Small intestine (tissue), 4 donors: Measurements from ENCODE around the gene FBXW12. TPM values are rescaled to one million over a fixed set of nuclear protein-coding genes. Genes with fewer than 3 reads are reported as not detected.

Source experiments
- polyA plus RNA-seq, 4 donors: library from polyadenylated mRNA; stranded (reverse) in 3 of 4; unstranded in 1 of 4; fragments of 200-250 nt in 3 of 4; fragments of 120-200 nt in 1 of 4; gene quantifications; one replicate each; pipeline versions ENCODE4 v1.2.1 to v1.2.3, GENCODE V29; 2013
- donor health status: healthy with polysubstance abuse.
- donor health status: Bipolar disorder and iron deficiency.
- donor health status: healthy.

Gene FBXW12
- polyA plus RNA-seq, 4 donors, result 0.16 TPM; not detected in 3

Other genes with a start within 250 kb of the FBXW12 start
- gene CDC25A, start 183.8 kb upstream of the FBXW12 start, polyA plus RNA-seq, result 1 to 10 TPM in 3 of 4 donors, under 1 TPM in 1; 0.27 to 5.7 (median 4.5) TPM
- 1 to 10 TPM in 1 of 4 donors, under 1 TPM in 1, not detected in 2; 0.35 to 2.0 TPM for gene CAMP, start 148.7 kb upstream of the FBXW12 start, polyA plus RNA-seq
- gene ZNF589, start 131.1 kb upstream of the FBXW12 start, polyA plus RNA-seq, result 1 to 10 TPM; 1.6 to 7.0 (median 3.9) TPM
- 10 to 100 TPM; 14.1 to 25.9 (median 20.1) TPM for gene NME6, start 70.9 kb upstream of the FBXW12 start, polyA plus RNA-seq
- not detected for gene SPINK8, start 38.6 kb upstream of the FBXW12 start, polyA plus RNA-seq
- gene PLXNB1, start 57.9 kb downstream of the FBXW12 start, polyA plus RNA-seq, result 100 to 1,000 TPM in 1 of 4 donors, 10 to 100 TPM in 3; 56.5 to 129 (median 60.4) TPM
- gene CCDC51, start 67.9 kb downstream of the FBXW12 start, polyA plus RNA-seq, result 10 to 100 TPM; 11.1 to 22.6 (median 21.7) TPM
- 100 to 1,000 TPM; 292 to 744 (median 524) TPM for gene TMA7, start 68.0 kb downstream of the FBXW12 start, polyA plus RNA-seq
- 1 to 10 TPM; 1.1 to 6.8 (median 3.2) TPM for gene ATRIP, start 74.5 kb downstream of the FBXW12 start, polyA plus RNA-seq
- 100 to 1,000 TPM in 2 of 4 donors, 10 to 100 TPM in 2; 68.2 to 220 (median 106) TPM for gene SHISA5, start 132.0 kb downstream of the FBXW12 start, polyA plus RNA-seq
- gene PFKFB4, start 184.6 kb downstream of the FBXW12 start, polyA plus RNA-seq, result 10 to 100 TPM; 11.3 to 44.5 (median 19.1) TPM
- gene UCN2, start 191.6 kb downstream of the FBXW12 start, polyA plus RNA-seq, result under 1 TPM in 2 of 4 donors, not detected in 2; 0.13 to 0.65 TPM
- 100 to 1,000 TPM in 1 of 4 donors, 10 to 100 TPM in 2, 1 to 10 TPM in 1; 8.0 to 120 (median 19.3) TPM for gene COL7A1, start 223.1 kb downstream of the FBXW12 start, polyA plus RNA-seq
- 100 to 1,000 TPM; 291 to 692 (median 452) TPM for gene UQCRC1, start 237.4 kb downstream of the FBXW12 start, polyA plus RNA-seq
- under 1 TPM in 2 of 4 donors, not detected in 2; 0.21 to 0.24 TPM for gene TMEM89, start 249.6 kb downstream of the FBXW12 start, polyA plus RNA-seq